ENCODE data around the gene LIPC.

DNA sequence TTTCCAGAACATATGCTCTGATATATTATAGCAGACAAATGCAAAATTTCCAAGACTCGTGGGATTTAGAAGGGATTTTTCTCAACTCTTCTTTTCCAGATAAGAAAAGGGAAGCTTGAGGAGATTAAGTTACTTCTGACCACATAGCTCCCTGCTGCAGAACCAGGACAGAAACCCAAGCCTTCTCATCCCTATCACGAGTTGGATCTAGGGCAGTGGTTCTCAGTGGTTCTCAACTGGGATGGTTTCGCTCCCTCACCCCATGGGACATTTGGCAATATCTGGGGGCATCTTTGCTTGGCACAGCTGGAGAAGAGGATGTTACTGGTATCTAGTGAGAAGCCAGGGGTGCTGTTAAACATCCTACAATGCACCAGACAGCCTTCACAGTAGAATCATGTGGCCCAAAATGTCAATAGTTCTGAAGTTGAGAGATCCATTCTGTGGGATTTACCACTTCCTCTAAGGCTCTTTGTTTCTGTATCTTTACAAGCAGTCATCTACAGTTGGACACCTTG is 64.2 kb downstream of the LIPC start:
- TF ChIP-seq PPARA (CRISPR knock-in tag; IDR thresholded peaks at IDR 0.05; ENCODE audit: borderline replicate concordance): no peak
- no peak for TF ChIP-seq RARB (CRISPR knock-in tag; IDR thresholded peaks at IDR 0.05)
- no peak for TF ChIP-seq ZNF70 (CRISPR knock-in tag; IDR thresholded peaks at IDR 0.05)
- no peak for TF ChIP-seq TOX (CRISPR knock-in tag; IDR thresholded peaks at IDR 0.05; ENCODE audit: borderline replicate concordance)
- no peak for TF ChIP-seq GLIS3 (CRISPR knock-in tag; IDR thresholded peaks at IDR 0.05)
- TF ChIP-seq ZFP3 (CRISPR knock-in tag; IDR thresholded peaks at IDR 0.05): no peak
- TF ChIP-seq, protein P1, sequence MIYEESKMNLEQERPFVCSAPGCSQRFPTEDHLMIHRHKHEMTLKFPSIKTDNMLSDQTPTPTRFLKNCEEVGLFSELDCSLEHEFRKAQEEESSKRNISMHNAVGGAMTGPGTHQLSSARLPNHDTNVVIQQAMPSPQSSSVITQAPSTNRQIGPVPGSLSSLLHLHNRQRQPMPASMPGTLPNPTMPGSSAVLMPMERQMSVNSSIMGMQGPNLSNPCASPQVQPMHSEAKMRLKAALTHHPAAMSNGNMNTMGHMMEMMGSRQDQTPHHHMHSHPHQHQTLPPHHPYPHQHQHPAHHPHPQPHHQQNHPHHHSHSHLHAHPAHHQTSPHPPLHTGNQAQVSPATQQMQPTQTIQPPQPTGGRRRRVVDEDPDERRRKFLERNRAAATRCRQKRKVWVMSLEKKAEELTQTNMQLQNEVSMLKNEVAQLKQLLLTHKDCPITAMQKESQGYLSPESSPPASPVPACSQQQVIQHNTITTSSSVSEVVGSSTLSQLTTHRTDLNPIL (CRISPR knock-in tag; IDR thresholded peaks at IDR 0.05; ENCODE audit: low read depth): no peak
- no peak for TF ChIP-seq ZFP30 (CRISPR knock-in tag; IDR thresholded peaks at IDR 0.05)
- TF ChIP-seq PATZ1 (CRISPR knock-in tag; IDR thresholded peaks at IDR 0.05; ENCODE audit: borderline replicate concordance): no peak
- TF ChIP-seq, protein P2, sequence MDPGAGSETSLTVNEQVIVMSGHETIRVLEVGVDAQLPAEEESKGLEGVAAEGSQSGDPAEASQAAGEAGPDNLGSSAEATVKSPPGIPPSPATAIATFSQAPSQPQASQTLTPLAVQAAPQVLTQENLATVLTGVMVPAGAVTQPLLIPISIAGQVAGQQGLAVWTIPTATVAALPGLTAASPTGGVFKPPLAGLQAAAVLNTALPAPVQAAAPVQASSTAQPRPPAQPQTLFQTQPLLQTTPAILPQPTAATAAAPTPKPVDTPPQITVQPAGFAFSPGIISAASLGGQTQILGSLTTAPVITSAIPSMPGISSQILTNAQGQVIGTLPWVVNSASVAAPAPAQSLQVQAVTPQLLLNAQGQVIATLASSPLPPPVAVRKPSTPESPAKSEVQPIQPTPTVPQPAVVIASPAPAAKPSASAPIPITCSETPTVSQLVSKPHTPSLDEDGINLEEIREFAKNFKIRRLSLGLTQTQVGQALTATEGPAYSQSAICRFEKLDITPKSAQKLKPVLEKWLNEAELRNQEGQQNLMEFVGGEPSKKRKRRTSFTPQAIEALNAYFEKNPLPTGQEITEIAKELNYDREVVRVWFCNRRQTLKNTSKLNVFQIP (CRISPR knock-in tag; IDR thresholded peaks at IDR 0.05; ENCODE audit: borderline replicate concordance, low read depth): no peak
- TF ChIP-seq SNAI2 (CRISPR knock-in tag; IDR thresholded peaks at IDR 0.05): no peak
- no peak for TF ChIP-seq ZNF565 (CRISPR knock-in tag; conservative IDR thresholded peaks at IDR 0.05; ENCODE audit: low read depth)

Measured in SK-N-SH treated with all-trans-retinoic acid at 6 μM for 48 hours (cell line).